SK-N-MC (cell line): ENCODE results near the gene UBD.

Experiments
- FOXP2 ChIP-seq: optimal IDR thresholded peaks from 2 replicates; pipeline ENCODE3; 2011; ENCODE audit warnings: mild to moderate bottlenecking, moderate library complexity; ENCODE audit not compliant: insufficient read depth; ENCODE audit errors: extremely low read length, control extremely low read depth
- POLR2AphosphoS5 ChIP-seq: IDR thresholded peaks from 2 replicates; pipeline ENCODE4 v1.6.1; 2012; ENCODE audit warnings: mild to moderate bottlenecking, low read depth, low read length, borderline replicate concordance

GRCh38 chr6:29531668-29532067, 27.9 kb downstream of the UBD start:
- TF ChIP-seq POLR2AphosphoS5 (no peak), FOXP2 (no peak)
